K562 (cell line): ENCODE results near the gene JUND. TPM values are rescaled to one million over a fixed set of nuclear protein-coding genes. Genes with fewer than 3 reads are reported as not detected.
A peak's percentile ranks its signal among the peaks of the same experiment; 100 is the strongest.

Experiments used
- ATAC-seq: fragments of 200-7000 bp; cut with Tn5 transposase; 3 replicates; pipeline ENCODE4 v1.9.1; 2020; ENCODE audit warnings: moderate library complexity
- BruUV-seq: library from RNA; stranded (reverse); fragments of 400-500 nt; replicated peaks from 2 replicates; lab custom pipeline; 2021; lab: Mats Ljungman, UMichigan
- CTCF ChIA-PET: fragments of 300-600 bp; formaldehyde crosslinking; extraction: SDS; loops from one replicate; lab custom pipeline; 2021; ENCODE audit warnings: low intra/inter-chr PET ratio; lab: Yijun Ruan, JAX
- POLR2A ChIA-PET: fragments of 300-600, 350-650 bp; sonication (Branson Sonifier 250); formaldehyde crosslinking; extraction: SDS; loops from one replicate; lab custom pipeline; 2021; ENCODE audit warnings: antibody characterized with exemption, inconsistent platforms; lab: Yijun Ruan, JAX
- DNase-seq, 4 experiments: peaks; one replicate each; pipeline versions ENCODE4 v3.0.0 to v3.0.0-alpha.2; 2011 to 2018; ENCODE audit warnings: low spot score in 3 of 4, mixed read lengths in 3 of 4; ENCODE audit errors: extremely low read depth in 1 of 4
- FAIRE-seq: peaks from 2 replicates; lab custom pipeline; 2011; peaks lifted over from hg19 to GRCh38; lab: Jason Lieb, UNC
- H2AFZ ChIP-seq: 2 replicates; pipeline ENCODE4 v1.6.0; 2011; ENCODE audit warnings: low read depth, low read length, control low read depth, inconsistent platforms
- H3K27ac ChIP-seq: fragments of 200-600 bp; 3 replicates; pipeline ENCODE4 v1.8.0; 2011; ENCODE audit warnings: low read depth, mild to moderate bottlenecking, control low read depth, inconsistent platforms, low read length, moderate library complexity, mixed read lengths; ENCODE audit errors: extremely low read depth
- H3K27me3 ChIP-seq, 2 experiments: fragments of 300-600 bp in 1 of 2; 2 replicates in 1 of 2; 3 replicates in 1 of 2; pipeline versions ENCODE4 v1.6.0 to v1.8.0; 2011; ENCODE audit warnings: inconsistent platforms in 2 of 2, low read length in 2 of 2, mild to moderate bottlenecking in 1 of 2, mixed read lengths in 1 of 2, moderate library complexity in 1 of 2; ENCODE audit not compliant: control insufficient read depth in 2 of 2, insufficient read depth in 2 of 2
- H3K36me3 ChIP-seq: fragments of 300-600 bp; 3 replicates; pipeline ENCODE4 v1.8.0; 2011; ENCODE audit warnings: mild to moderate bottlenecking, low read length, inconsistent platforms; ENCODE audit not compliant: control insufficient read depth, insufficient read depth
- H3K4me1 ChIP-seq, 2 experiments: fragments of 200-600 bp in 1 of 2; replicated peaks in 1 of 2; 2 replicates in 1 of 2; 3 replicates in 1 of 2; pipeline versions ENCODE4 v1.5.1 to v1.8.0; 2011; ENCODE audit warnings: inconsistent platforms in 2 of 2, low read length in 2 of 2, mild to moderate bottlenecking in 1 of 2, mixed read lengths in 1 of 2, moderate library complexity in 1 of 2; ENCODE audit not compliant: control insufficient read depth in 2 of 2, insufficient read depth in 2 of 2
- H3K4me2 ChIP-seq: 2 replicates; pipeline ENCODE4 v1.6.1; 2011; ENCODE audit warnings: low read length, control low read depth, inconsistent platforms, mixed read lengths; ENCODE audit not compliant: insufficient read depth
- H3K4me3 ChIP-seq: fragments of 200-600 bp; sonication (generic), shearing (Covaris generic); 2 replicates; pipeline ENCODE4 v1.5.1; 2016; ENCODE audit warnings: control low read depth, inconsistent platforms
- H3K79me2 ChIP-seq: fragments of 200-600 bp; 3 replicates; pipeline ENCODE4 v1.8.0; 2011; ENCODE audit warnings: low read length, inconsistent platforms; ENCODE audit not compliant: control insufficient read depth, insufficient read depth
- H3K9ac ChIP-seq, 2 experiments: 2 replicates each; pipeline versions ENCODE4 v1.6.0 to v1.6.1; 2011; ENCODE audit warnings: low read depth in 2 of 2, low read length in 2 of 2, control low read depth in 1 of 2, inconsistent platforms in 1 of 2, mild to moderate bottlenecking in 1 of 2, mixed read lengths in 1 of 2; ENCODE audit not compliant: insufficient read depth in 1 of 2
- H3K9me1 ChIP-seq: one replicate; pipeline ENCODE4 v1.6.0; 2011; ENCODE audit warnings: inconsistent platforms, mild to moderate bottlenecking, low read length, moderate library complexity; ENCODE audit not compliant: control insufficient read depth, insufficient read depth
- H3K9me3 ChIP-seq: replicated peaks from 2 replicates; pipeline ENCODE4 v1.5.1; 2011; ENCODE audit warnings: low read depth, low read length, inconsistent platforms; ENCODE audit not compliant: control insufficient read depth, insufficient read depth
- H4K20me1 ChIP-seq: replicated peaks from 2 replicates; pipeline ENCODE4 v1.6.1; 2011; ENCODE audit warnings: low read length, inconsistent platforms, mixed read lengths; ENCODE audit not compliant: control insufficient read depth, insufficient read depth
- ADNP ChIP-seq: fragments of 200-800 bp; sonication (Bioruptor generic); IDR thresholded peaks from 2 replicates; pipeline ENCODE4 v1.6.1; 2016; ENCODE audit warnings: missing genetic modification characterization, missing compliant biosample characterization
- FOXA3 ChIP-seq, 2 experiments: fragments of 450-650 bp in 1 of 2; sonication (generic) in 1 of 2; formaldehyde crosslinking; IDR thresholded peaks in 1 of 2; conservative IDR thresholded peaks in 1 of 2; 2 replicates each; pipeline versions ENCODE4 v1.4.0 to v1.8.0; 2020 to 2022; ENCODE audit warnings: mild to moderate bottlenecking in 2 of 2, missing genetic modification reagents in 1 of 2
- FOXK1 ChIP-seq: sonication (generic); formaldehyde crosslinking; IDR thresholded peaks from 2 replicates; pipeline ENCODE4 v1.8.0; 2022; ENCODE audit warnings: missing genetic modification reagents, mild to moderate bottlenecking, borderline replicate concordance
- MIER1 ChIP-seq: fragments of 450-650 bp; IDR thresholded peaks from 2 replicates; pipeline ENCODE4 v1.6.1; 2016; ENCODE audit warnings: antibody characterized with exemption, mild to moderate bottlenecking, low read depth
- MTA1 ChIP-seq: fragments of 450-650 bp; IDR thresholded peaks from 2 replicates; pipeline ENCODE4 v1.6.1; 2017; ENCODE audit warnings: borderline replicate concordance
- NCOA4 ChIP-seq: fragments of 450-650 bp; IDR thresholded peaks from 2 replicates; pipeline ENCODE4 v1.6.1; 2018; ENCODE audit warnings: mild to moderate bottlenecking; ENCODE audit not compliant: partially characterized antibody
- PHTF2 ChIP-seq: fragments of 250-450 bp; sonication (Bioruptor Pico); IDR thresholded peaks from 2 replicates; pipeline ENCODE4 v1.5.0; 2021; ENCODE audit warnings: mild to moderate bottlenecking
- SIX5 ChIP-seq, 2 experiments: IDR thresholded peaks; 2 replicates each; pipeline ENCODE4 v1.6.1; 2011; ENCODE audit warnings: low read length in 2 of 2, borderline replicate concordance in 1 of 2, low read depth in 1 of 2, mild to moderate bottlenecking in 1 of 2, moderate library complexity in 1 of 2; ENCODE audit not compliant: insufficient read depth in 1 of 2
- TCF7L2 ChIP-seq: fragments of 150-350 bp; IDR thresholded peaks from 2 replicates; pipeline ENCODE4 v1.6.1; 2016; ENCODE audit warnings: low read depth, mild to moderate bottlenecking, low read length, moderate library complexity
- ZNF124 ChIP-seq: sonication (generic); formaldehyde crosslinking; IDR thresholded peaks from 2 replicates; pipeline ENCODE4 v1.8.1; 2022; ENCODE audit warnings: missing genetic modification reagents
- WGBS: fragments of 100-300 bp; shearing (Covaris generic); methylation state at CpG from one replicate; pipeline ENCODE4 v1.1.6; 2016; ENCODE audit warnings: low coverage, mixed read lengths; ENCODE audit not compliant: insufficient coverage; ENCODE audit errors: missing lambda C conversion rate; 5-methylcytosine and 5-hydroxymethylcytosine counted together
- in situ Hi-C: fragments of 300-500 bp; cut with MboI; formaldehyde crosslinking; loops from 4 replicates; pipeline ENCODE4 v1.15.0; 2018; ENCODE audit warnings: inconsistent platforms, mixed read lengths
- intact Hi-C: fragments of 100-400 bp; cut with micrococcal nuclease; formaldehyde crosslinking; loops from 2 replicates; pipeline ENCODE4 v1.14.2; 2022
- polyA plus RNA-seq, 8 experiments: library from polyadenylated mRNA; depleted of rRNA in 4 of 8; stranded (reverse) in 5 of 8; unstranded in 3 of 8; fragments of >200 nt; fragmentation: Nextera tagmentation in 2 of 8; fragmentation: Illumina TruSeq in 1 of 8; extraction: Ambion mirVana in 2 of 8; extraction: Trizol in 1 of 8; gene quantifications; 2 replicates each; pipeline versions ENCODE4 v1.2.1 to v1.2.3, GENCODE V29; 2011 to 2014; ENCODE audit warnings: inconsistent platforms in 1 of 8, missing spikeins in 1 of 8
- total RNA-seq, 7 experiments: library from RNA; depleted of rRNA in 6 of 7; stranded (reverse); fragments of >200 nt in 6 of 7; fragmentation: Illumina TruSeq in 2 of 7; extraction: Trizol in 2 of 7; gene quantifications; 2 replicates each; pipeline versions ENCODE4 v1.2.1 to v1.2.3, GENCODE V29; 2011 to 2021; ENCODE audit warnings: low replicate concordance in 1 of 7
- TF ChIP-seq, protein P1 (sequence below): fragments of 250-450 bp; sonication (Bioruptor Pico); IDR thresholded peaks from 2 replicates; pipeline ENCODE4 v1.8.0; 2021; ENCODE audit warnings: moderate library complexity, mild to moderate bottlenecking, inconsistent platforms
- TF ChIP-seq, protein P2 (sequence below): fragments of 200-800 bp; sonication (Bioruptor generic); IDR thresholded peaks from 2 replicates; pipeline ENCODE4 v1.6.1; 2017; ENCODE audit warnings: missing genetic modification characterization, missing compliant biosample characterization
- TF ChIP-seq, protein P3 (sequence below): fragments of 450-650 bp; formaldehyde crosslinking; IDR thresholded peaks from 2 replicates; pipeline ENCODE4 v1.4.0; 2022; ENCODE audit warnings: mild to moderate bottlenecking, moderate library complexity
- TF ChIP-seq, protein P4 (sequence below): fragments of 450-650 bp; IDR thresholded peaks from 2 replicates; pipeline ENCODE4 v1.6.1; 2016; ENCODE audit warnings: antibody characterized with exemption

JUND gene
- total and polyA plus RNA-seq, 9 of the 15 experiments (the other 6 are each of a cell fraction or from before 2014, with no cell fraction given), result 6.4 to 286 (median 42.3) TPM

DNA sequence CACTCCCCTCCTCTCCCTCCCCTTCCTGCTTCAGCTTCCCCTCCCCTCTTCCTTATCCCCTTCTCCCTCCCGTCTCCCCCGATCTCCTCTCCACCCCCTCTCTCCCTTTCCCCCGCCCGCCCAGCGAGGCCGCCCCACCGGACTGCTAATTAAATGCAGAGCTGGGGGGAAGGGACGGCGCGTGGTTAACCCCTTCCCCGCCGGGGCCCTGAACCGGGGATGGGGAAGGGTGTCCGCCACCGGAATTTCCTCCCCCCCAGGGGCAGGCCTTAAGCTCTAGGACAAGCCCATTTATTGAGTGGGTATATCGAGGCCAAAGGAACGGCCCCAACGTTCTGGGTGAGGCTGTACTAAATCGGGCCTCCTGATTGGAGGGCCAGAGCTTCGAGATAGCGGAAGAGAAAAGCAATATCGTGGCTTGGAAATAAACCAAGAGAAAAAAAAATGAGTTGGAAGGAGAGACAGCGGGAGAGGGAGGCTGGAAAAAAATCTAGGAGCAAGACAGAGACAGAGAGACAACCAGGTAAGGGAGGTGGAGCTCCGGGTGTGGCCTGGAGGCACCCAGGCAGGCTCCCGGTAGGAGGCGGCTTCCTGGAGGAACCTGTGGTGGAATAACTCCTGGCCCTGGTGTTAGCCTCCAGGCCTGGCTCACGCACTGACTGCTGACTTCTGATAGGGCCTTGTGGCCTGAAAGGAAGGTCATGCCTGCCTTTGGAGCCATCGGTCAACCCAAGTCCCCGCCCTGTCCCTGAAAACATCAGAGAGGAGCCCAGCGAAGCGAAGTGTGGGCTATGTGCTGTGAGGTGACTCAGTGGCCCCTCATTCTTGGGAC lies 11.6 kb upstream of the JUND start:
- no TSS peak for BruUV-seq
- H3K9me3 ChIP-seq, result no peaks in the 10 kb centered on the region
- peak overlapping the region; percentile 98 to 99 for H3K9ac ChIP-seq
- peaks cover 19% of the 10 kb centered on the region; the same call in 2 of the 3 replicates for H3K79me2 ChIP-seq
- intact Hi-C loops, result no loop called here
- no peaks in the 10 kb centered on the region for H3K9me1 ChIP-seq
- peak; percentile 81 to 94 (median 86) for DNase-seq
- in situ Hi-C loops, result no loop called here
- H4K20me1 ChIP-seq, result no peaks in the 10 kb centered on the region
- peak overlapping the region; percentile 100 for H3K4me2 ChIP-seq
- no peaks in the 10 kb centered on the region for H3K36me3 ChIP-seq
- H3K27me3 ChIP-seq, result no peaks in the 10 kb centered on the region
- peak; percentile 97 for FAIRE-seq
- H2AFZ ChIP-seq, result peak overlapping the region; percentile 85
- peaks cover 33 to 55% of the 10 kb centered on the region in 2 experiments for H3K4me1 ChIP-seq
- CTCF ChIA-PET, result interaction anchor here (0.7 kb wide), 1 partner anchor 117 kb away, joined by 3 read pairs; no protein-coding TSS in a partner anchor
- peak overlapping the region; percentile 64 for H3K4me3 ChIP-seq
- peak overlapping the region; percentile 98 for H3K27ac ChIP-seq
- 1% methylated on average over 15 of the region's 31 CpGs for WGBS
- POLR2A ChIA-PET, result interaction anchor here (0.6 to 3.0 kb wide), 18 partner anchors 9 to 293 kb away, joined by 3 to 113 read pairs (median 4); partner anchors contain the start of genes GDF15 and JUND
- ATAC-seq, result peak; percentile 73
- TF ChIP-seq NCOA4, result peak; percentile 88
- 0 out of 2 replicates have a peak, but pooled peaks have one; percentile 40 for TF ChIP-seq MIER1
- TF ChIP-seq, protein P1, sequence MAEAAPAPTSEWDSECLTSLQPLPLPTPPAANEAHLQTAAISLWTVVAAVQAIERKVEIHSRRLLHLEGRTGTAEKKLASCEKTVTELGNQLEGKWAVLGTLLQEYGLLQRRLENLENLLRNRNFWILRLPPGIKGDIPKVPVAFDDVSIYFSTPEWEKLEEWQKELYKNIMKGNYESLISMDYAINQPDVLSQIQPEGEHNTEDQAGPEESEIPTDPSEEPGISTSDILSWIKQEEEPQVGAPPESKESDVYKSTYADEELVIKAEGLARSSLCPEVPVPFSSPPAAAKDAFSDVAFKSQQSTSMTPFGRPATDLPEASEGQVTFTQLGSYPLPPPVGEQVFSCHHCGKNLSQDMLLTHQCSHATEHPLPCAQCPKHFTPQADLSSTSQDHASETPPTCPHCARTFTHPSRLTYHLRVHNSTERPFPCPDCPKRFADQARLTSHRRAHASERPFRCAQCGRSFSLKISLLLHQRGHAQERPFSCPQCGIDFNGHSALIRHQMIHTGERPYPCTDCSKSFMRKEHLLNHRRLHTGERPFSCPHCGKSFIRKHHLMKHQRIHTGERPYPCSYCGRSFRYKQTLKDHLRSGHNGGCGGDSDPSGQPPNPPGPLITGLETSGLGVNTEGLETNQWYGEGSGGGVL (CRISPR knock-in tag), result no peak
- TF ChIP-seq FOXK1 (CRISPR knock-in tag), result no peak
- TF ChIP-seq FOXA3 (CRISPR knock-in tag; conservative IDR thresholded peaks at IDR 0.05 in 1 of 2, IDR thresholded peaks at IDR 0.05 in 1 of 2), result 0 out of 4 replicates have a peak, but pooled peaks of 1 of the 2 experiments have one; percentile 13
- peak; percentile 92 for TF ChIP-seq ADNP (tag)
- no peak for TF ChIP-seq ZNF124 (CRISPR knock-in tag)
- TF ChIP-seq, protein P2, sequence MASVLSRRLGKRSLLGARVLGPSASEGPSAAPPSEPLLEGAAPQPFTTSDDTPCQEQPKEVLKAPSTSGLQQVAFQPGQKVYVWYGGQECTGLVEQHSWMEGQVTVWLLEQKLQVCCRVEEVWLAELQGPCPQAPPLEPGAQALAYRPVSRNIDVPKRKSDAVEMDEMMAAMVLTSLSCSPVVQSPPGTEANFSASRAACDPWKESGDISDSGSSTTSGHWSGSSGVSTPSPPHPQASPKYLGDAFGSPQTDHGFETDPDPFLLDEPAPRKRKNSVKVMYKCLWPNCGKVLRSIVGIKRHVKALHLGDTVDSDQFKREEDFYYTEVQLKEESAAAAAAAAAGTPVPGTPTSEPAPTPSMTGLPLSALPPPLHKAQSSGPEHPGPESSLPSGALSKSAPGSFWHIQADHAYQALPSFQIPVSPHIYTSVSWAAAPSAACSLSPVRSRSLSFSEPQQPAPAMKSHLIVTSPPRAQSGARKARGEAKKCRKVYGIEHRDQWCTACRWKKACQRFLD, result peak; percentile 76; the same call in 1 of the 2 replicates
- TF ChIP-seq TCF7L2, result no peak
- TF ChIP-seq, protein P3, sequence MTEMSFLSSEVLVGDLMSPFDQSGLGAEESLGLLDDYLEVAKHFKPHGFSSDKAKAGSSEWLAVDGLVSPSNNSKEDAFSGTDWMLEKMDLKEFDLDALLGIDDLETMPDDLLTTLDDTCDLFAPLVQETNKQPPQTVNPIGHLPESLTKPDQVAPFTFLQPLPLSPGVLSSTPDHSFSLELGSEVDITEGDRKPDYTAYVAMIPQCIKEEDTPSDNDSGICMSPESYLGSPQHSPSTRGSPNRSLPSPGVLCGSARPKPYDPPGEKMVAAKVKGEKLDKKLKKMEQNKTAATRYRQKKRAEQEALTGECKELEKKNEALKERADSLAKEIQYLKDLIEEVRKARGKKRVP (CRISPR knock-in tag), result no peak
- peak; percentile 29; the same call in 1 of the 2 replicates for TF ChIP-seq MTA1
- no peak for TF ChIP-seq SIX5 (IDR thresholded peaks at IDR 0.05; ENCODE audit: borderline replicate concordance in 1 of 2, insufficient read depth in 1 of 2, low read depth in 1 of 2, low read length in 2 of 2)
- no peak for TF ChIP-seq PHTF2 (CRISPR knock-in tag)
- TF ChIP-seq, protein P4, sequence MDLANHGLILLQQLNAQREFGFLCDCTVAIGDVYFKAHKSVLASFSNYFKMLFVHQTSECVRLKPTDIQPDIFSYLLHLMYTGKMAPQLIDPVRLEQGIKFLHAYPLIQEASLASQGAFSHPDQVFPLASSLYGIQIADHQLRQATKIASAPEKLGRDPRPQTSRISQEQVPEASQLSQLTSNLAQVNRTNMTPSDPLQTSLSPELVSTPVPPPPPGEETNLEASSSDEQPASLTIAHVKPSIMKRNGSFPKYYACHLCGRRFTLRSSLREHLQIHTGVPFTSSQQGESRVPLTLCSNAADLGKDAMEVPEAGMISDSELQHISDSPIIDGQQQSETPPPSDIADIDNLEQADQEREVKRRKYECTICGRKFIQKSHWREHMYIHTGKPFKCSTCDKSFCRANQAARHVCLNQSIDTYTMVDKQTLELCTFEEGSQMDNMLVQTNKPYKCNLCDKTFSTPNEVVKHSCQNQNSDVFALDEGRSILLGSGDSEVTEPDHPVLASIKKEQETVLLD, result peak; percentile 52; the same call in 1 of the 2 replicates
